Measurements from ENCODE around the gene TMEM115. TPM values are rescaled to one million over a fixed set of nuclear protein-coding genes. Genes with fewer than 3 reads are reported as not detected.

TMEM115 gene
- total RNA-seq, 2 experiments from 2014 or later, result 22.1 to 22.7 TPM

DNA sequence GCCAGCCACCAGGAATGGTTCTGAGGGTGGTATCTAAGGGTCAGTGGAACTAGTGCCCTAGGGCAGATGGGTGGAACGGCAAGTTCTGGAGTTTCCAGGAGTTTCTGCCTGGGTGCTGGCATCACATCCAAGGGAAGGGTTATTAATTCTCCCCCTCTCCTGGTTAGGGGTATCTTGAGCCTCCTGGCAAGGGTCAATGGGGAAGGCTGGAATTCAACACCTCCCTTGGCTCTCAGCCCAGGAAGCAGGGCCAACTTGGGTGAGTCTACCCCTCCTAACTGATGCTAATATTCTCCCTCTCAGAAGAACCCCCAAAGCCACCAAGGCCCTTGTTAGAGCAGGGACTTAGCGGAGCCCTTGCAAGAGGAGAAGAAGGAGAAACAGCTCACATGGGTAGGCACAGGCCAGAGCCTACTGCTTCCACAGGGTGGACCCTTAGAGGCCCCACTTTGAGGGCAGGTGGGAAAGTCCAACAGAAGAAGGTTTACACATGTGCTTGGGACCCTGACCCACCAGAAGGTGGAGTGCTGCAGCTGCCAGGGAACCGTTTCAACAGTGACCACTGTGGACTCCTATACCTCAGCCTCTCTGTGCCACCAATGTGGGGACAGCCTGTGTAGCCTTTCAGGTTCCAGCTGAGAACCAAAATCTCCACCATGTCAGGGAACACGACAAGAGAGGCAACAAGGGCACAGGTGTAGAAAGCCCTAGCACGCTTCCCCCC lies 3.3 kb downstream of the TMEM115 start:
- Mint-ChIP-seq H3K27ac (no peak overlapping the region), H3K36me3 (ENCODE audit: low read depth) (peaks cover 45% of the 10 kb centered on the region), H3K27me3 (no peaks in the 10 kb centered on the region), H3K4me3 (peak overlapping the region; percentile 98), H3K9me3 (no peaks in the 10 kb centered on the region), H3K4me1 (peaks cover 62% of the 10 kb centered on the region)
- DNase-seq, result no peak
- ChIA-PET CTCF (interaction anchor here (1.2 kb wide), 1 partner anchor 19 kb away, joined by 4 read pairs; no protein-coding TSS in a partner anchor), POLR2A (interaction anchor here (1.2 to 32.1 kb wide), 3 partner anchors 8 to 28 kb away, joined by 5 to 704 read pairs (median 12); partner anchors contain the start of genes HYAL2, RASSF1, TUSC2 and ZMYND10)

GRCh38 chr3:50354850-50355249 lies 4.5 kb downstream of the TMEM115 start:
- peaks cover 66% of the 10 kb centered on the region for H3K4me1 Mint-ChIP-seq
- no peak overlapping the region for H3K27ac Mint-ChIP-seq
- H3K4me3 Mint-ChIP-seq, result no peak overlapping the region
- POLR2A ChIA-PET, result interaction anchor here (1.2 to 32.1 kb wide), 2 partner anchors 10 to 27 kb away, joined by 4 to 704 read pairs; partner anchors contain the start of genes HYAL2, RASSF1 and TUSC2
- CTCF ChIA-PET, result interaction anchor here (3.0 kb wide), 1 partner anchor 14 kb away, joined by 17 read pairs; the partner anchor contains the start of gene RASSF1
- DNase-seq, result no peak
- H3K36me3 Mint-ChIP-seq (ENCODE audit: low read depth), result peaks cover 50% of the 10 kb centered on the region
- H3K9me3 Mint-ChIP-seq, result no peaks in the 10 kb centered on the region
- no peaks in the 10 kb centered on the region for H3K27me3 Mint-ChIP-seq

- DNase-seq, result no peak
- ChIA-PET POLR2A (interaction anchor here (0.8 to 32.1 kb wide), 3 partner anchors 9 to 213 kb away, joined by 3 to 704 read pairs (median 4); partner anchors contain the start of genes C3orf18, HYAL2, RASSF1 and TUSC2), CTCF (interaction anchor here (0.6 to 3.0 kb wide), 3 partner anchors 13 to 155 kb away, joined by 3 to 17 read pairs (median 16); partner anchors contain the start of gene RASSF1)
- Mint-ChIP-seq H3K27me3 (no peaks in the 10 kb centered on the region), H3K4me3 (no peak overlapping the region), H3K9me3 (no peaks in the 10 kb centered on the region), H3K36me3 (ENCODE audit: low read depth) (peaks cover 49% of the 10 kb centered on the region), H3K4me1 (peaks cover 65% of the 10 kb centered on the region), H3K27ac (no peak overlapping the region)
These were observed 5.0 kb downstream of the TMEM115 start for GRCh38 chr3:50354186-50354764.

GRCh38 chr3:50353245-50354004 lies 5.9 kb downstream of the TMEM115 start:
- no peak overlapping the region for H3K4me3 Mint-ChIP-seq
- DNase-seq, result no peak
- ChIA-PET CTCF (interaction anchor here (1.3 to 7.0 kb wide), 4 partner anchors 10 to 18 kb away, joined by 3 to 31 read pairs (median 16); partner anchors contain the start of gene RASSF1), POLR2A (interaction anchor here (0.8 to 32.1 kb wide), 4 partner anchors 25 to 264 kb away, joined by 3 to 704 read pairs (median 3); partner anchors contain the start of genes C3orf18, HYAL2, RASSF1 and TUSC2)
- H3K4me1 Mint-ChIP-seq, result peaks cover 69% of the 10 kb centered on the region
- no peaks in the 10 kb centered on the region for H3K9me3 Mint-ChIP-seq
- peaks cover 53% of the 10 kb centered on the region for H3K36me3 Mint-ChIP-seq (ENCODE audit: low read depth)
- no peak overlapping the region for H3K27ac Mint-ChIP-seq
- no peaks in the 10 kb centered on the region for H3K27me3 Mint-ChIP-seq

DNA sequence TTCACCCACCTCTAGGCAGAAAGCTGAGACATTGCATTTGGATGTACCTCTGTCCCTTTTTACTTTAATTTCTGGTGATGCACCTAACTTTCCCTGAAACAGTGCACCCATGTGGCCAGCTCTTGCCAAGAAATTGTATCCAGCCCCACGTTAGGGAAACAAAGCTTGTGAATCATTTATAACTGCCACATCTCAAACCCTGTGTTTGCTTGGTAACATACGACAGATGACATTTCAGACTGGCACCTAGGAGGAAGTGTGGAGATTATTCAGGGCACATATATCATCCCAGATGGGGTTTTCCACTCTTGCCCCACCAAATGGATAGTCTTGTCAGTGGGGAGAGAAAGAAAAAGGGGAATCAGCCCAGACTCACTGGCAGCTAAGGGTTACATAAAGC lies 6.5 kb downstream of the TMEM115 start:
- CTCF ChIA-PET, result interaction anchor here (0.6 to 7.0 kb wide), 7 partner anchors 10 to 203 kb away, joined by 3 to 31 read pairs (median 4); partner anchors contain the start of genes HYAL3, NAA80 and RASSF1
- Mint-ChIP-seq H3K4me1 (peaks cover 69% of the 10 kb centered on the region), H3K9me3 (no peaks in the 10 kb centered on the region), H3K36me3 (ENCODE audit: low read depth) (peaks cover 53% of the 10 kb centered on the region), H3K27ac (peak overlapping the region; percentile 53), H3K4me3 (no peak overlapping the region), H3K27me3 (no peaks in the 10 kb centered on the region)
- POLR2A ChIA-PET, result interaction anchor here (0.8 to 32.1 kb wide), 4 partner anchors 25 to 265 kb away, joined by 3 to 704 read pairs (median 4); partner anchors contain the start of genes HYAL2, RASSF1 and TUSC2
- no peak for DNase-seq

DNA sequence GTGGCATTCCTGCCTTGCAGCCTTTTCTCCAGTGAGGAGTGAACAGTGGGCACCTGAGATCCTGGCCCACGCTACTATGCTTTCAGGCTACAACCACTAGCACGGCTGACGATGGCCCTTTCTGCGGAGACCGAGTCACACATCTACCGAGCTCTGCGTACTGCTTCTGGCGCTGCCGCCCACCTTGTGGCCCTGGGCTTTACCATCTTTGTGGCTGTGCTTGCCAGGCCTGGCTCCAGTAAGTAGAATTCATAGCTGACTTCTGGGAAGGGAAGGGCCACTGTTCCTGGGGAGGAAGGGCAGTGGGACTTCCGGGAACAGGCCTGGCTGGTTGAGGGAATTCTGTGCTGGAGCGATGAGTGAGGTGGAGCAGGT lies 8.0 kb downstream of the TMEM115 start:
- peak overlapping the region; percentile 93 for H3K27ac Mint-ChIP-seq
- CTCF ChIA-PET, result interaction anchor here (0.8 to 7.0 kb wide), 5 partner anchors 12 to 192 kb away, joined by 3 to 65 read pairs (median 31); partner anchors contain the start of genes HYAL3, NAA80 and RASSF1
- H3K4me1 Mint-ChIP-seq, result peaks cover 66% of the 10 kb centered on the region

GRCh38 chr3:50350527-50351322 lies 8.6 kb downstream of the TMEM115 start, which contains the start of the genes CYB561D2 and NPRL2:
Gene CYB561D2, plus strand, starts transcription at chr3:50350862. Its CDS starts 572 bp downstream, at chr3:50351434.
Gene NPRL2, minus strand, starts transcription at chr3:50350775. Its CDS starts 123 bp downstream, at chr3:50350652.
- peaks cover 66% of the 10 kb centered on the region for H3K4me1 Mint-ChIP-seq
- ChIA-PET CTCF (interaction anchor here (0.7 to 7.0 kb wide), 11 partner anchors 9 to 263 kb away, joined by 3 to 65 read pairs (median 4); partner anchors contain the start of genes CISH, HYAL3, NAA80 and RASSF1), POLR2A (interaction anchor here (0.9 to 32.1 kb wide), 17 partner anchors 8 to 268 kb away, joined by 3 to 704 read pairs (median 5); partner anchors contain the start of genes CISH, HEMK1, HYAL2 and HYAL3)
- peak within 1 kb of the TSS; percentile 93 for H3K27ac Mint-ChIP-seq
- peak; percentile 99 for DNase-seq
- no peaks in the 10 kb centered on the region for H3K27me3 Mint-ChIP-seq
- no peaks in the 10 kb centered on the region for H3K9me3 Mint-ChIP-seq
- H3K36me3 Mint-ChIP-seq (ENCODE audit: low read depth), result peaks cover 49% of the 10 kb centered on the region
- peak within 1 kb of the TSS; percentile 91 for H3K4me3 Mint-ChIP-seq

More for the DNA sequence above, 8.0 kb downstream of the TMEM115 start:
- POLR2A ChIA-PET, result interaction anchor here (1.1 to 32.1 kb wide), 12 partner anchors 8 to 260 kb away, joined by 3 to 704 read pairs (median 9); partner anchors contain the start of genes CISH, HEMK1, HYAL2 and HYAL3
- Mint-ChIP-seq H3K4me3 (peak overlapping the region; percentile 91), H3K36me3 (ENCODE audit: low read depth) (peaks cover 49% of the 10 kb centered on the region), H3K27me3 (no peaks in the 10 kb centered on the region), H3K9me3 (no peaks in the 10 kb centered on the region)
- DNase-seq, result no peak

DNA sequence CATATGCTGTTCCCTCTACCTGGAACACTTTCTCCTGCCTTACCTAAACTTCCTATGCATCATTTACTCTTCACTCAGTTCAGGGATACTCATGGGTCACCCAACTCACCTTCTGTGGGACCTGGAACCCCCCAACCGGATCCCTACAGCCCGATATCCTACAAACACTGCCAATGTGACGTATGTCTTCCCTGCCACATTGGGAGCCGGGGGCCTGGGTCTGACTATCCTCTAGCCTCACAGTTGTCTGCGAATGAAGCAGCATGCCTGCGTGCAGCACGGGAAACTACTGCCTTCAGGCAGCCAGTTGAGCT lies 9.2 kb downstream of the TMEM115 start:
- Mint-ChIP-seq H3K27me3 (no peaks in the 10 kb centered on the region), H3K27ac (peak overlapping the region; percentile 93), H3K4me3 (peak overlapping the region; percentile 91), H3K9me3 (no peaks in the 10 kb centered on the region), H3K36me3 (ENCODE audit: low read depth) (peaks cover 46% of the 10 kb centered on the region), H3K4me1 (peaks cover 67% of the 10 kb centered on the region)
- POLR2A ChIA-PET, result interaction anchor here (0.9 to 32.1 kb wide), 17 partner anchors 9 to 268 kb away, joined by 3 to 704 read pairs (median 5); partner anchors contain the start of genes CISH, HEMK1, HYAL2 and HYAL3
- CTCF ChIA-PET, result interaction anchor here (0.7 to 7.0 kb wide), 10 partner anchors 10 to 263 kb away, joined by 3 to 65 read pairs (median 4); partner anchors contain the start of genes CISH, RASSF1 and TMEM115
- DNase-seq, result no peak

DNA sequence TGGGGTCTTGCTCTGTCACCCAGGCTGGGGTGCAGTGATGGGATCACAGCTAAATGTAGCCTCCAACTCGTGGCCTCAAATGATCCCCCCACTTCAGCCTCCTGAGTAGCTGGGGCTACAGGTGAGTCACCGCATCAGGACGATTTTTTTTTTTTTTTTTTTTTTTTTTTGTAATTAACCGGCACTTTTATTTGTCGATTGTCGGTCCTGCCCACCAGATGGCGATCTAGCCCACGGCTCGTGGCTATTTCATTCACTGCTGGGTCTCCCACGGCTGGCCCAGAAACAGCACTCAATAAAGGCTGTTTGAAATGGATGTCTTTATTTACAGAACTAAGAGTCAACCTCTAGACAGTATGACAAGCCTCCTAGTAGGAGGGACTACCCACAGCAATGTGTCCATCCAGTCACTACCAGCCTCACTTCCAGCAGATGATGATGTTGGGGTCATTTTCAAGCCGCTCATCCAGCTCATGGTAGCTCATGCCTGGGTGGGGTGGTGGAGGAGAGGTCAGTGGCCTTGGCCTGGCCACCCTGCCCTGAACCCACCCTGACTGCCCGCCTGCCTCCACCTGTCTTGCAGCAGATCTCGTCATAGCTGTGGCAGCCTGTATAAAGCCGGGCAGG lies 12.0 kb downstream of the TMEM115 start:
- H3K27me3 Mint-ChIP-seq, result no peaks in the 10 kb centered on the region
- POLR2A ChIA-PET, result interaction anchor here (0.8 to 32.1 kb wide), 7 partner anchors 10 to 265 kb away, joined by 3 to 704 read pairs (median 12); partner anchors contain the start of genes C3orf18, CISH, HYAL2 and HYAL3
- peaks cover 30% of the 10 kb centered on the region for H3K36me3 Mint-ChIP-seq (ENCODE audit: low read depth)
- peaks cover 83% of the 10 kb centered on the region for H3K4me1 Mint-ChIP-seq
- CTCF ChIA-PET, result interaction anchor here (0.6 to 7.0 kb wide), 14 partner anchors 9 to 285 kb away, joined by 3 to 65 read pairs (median 4); partner anchors contain the start of gene RASSF1
- peak; percentile 83 for DNase-seq
- H3K27ac Mint-ChIP-seq, result peak overlapping the region; percentile 58
- no peaks in the 10 kb centered on the region for H3K9me3 Mint-ChIP-seq
- no peak overlapping the region for H3K4me3 Mint-ChIP-seq

DNA sequence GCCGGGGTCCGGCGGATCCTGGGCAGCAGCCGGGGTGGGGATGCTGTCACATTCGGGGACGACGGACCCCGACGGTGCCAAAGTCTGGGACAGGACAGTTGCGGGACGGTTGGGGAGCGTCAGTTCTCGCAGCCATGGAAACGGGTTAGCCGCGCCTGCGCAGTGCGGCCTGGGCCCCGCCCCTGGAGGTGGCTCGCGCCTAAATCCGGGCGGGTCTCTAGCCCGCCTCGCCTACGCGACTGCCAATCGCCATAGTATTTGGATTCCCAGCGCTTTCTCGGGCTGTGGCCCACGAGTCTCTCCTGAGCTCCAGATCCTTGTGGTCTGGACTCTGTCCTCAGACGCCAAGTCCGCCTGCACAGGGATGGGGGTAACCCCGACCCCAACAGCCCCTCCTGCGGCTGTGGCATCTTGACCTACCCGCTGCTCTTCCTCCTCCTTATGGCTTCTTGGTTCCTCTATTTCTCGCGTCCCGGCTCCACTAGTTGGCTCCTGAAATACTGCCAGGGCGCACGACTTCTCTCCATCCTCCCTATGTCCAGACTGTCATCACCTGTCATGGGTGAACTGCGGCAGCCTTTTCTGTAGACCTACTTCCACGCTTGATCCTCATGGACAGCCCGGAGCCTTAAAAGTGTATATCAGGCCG lies 13.6 kb downstream of the TMEM115 start, which contains the start of gene ZMYND10:
ZMYND10 (minus strand) TSS at position 147 of the 649 bp plus-strand sequence. CDS start 153 bp downstream, outside the sequence.
- H3K27ac Mint-ChIP-seq, result peak within 1 kb of the TSS; percentile 54
- ChIA-PET CTCF (interaction anchor here (0.7 to 6.5 kb wide), 3 partner anchors 7 to 285 kb away, joined by 3 to 65 read pairs (median 4); partner anchors contain the start of genes HEMK1 and RASSF1), POLR2A (interaction anchor here (1.1 to 32.1 kb wide), 6 partner anchors 11 to 268 kb away, joined by 3 to 704 read pairs (median 6); partner anchors contain the start of genes HEMK1, HYAL2, HYAL3 and NAA80)

More for the DNA sequence above, 13.6 kb downstream of the TMEM115 start, which contains the start of gene ZMYND10:
- Mint-ChIP-seq H3K36me3 (ENCODE audit: low read depth) (peaks cover 27% of the 10 kb centered on the region), H3K9me3 (no peaks in the 10 kb centered on the region), H3K4me1 (peaks cover 85% of the 10 kb centered on the region), H3K27me3 (no peaks in the 10 kb centered on the region), H3K4me3 (peak within 1 kb of the TSS; percentile 62)
- DNase-seq, result peak; percentile 85

Data from activated CD4-positive, alpha-beta memory T cell treated with anti-CD3 and anti-CD28 coated beads, Interleukin-2, amount 10 ng/mL, durations not matched to agents 7 days and 5 days (primary cell).